ENCODE results near the gene EGF.

The EGF gene

DNA sequence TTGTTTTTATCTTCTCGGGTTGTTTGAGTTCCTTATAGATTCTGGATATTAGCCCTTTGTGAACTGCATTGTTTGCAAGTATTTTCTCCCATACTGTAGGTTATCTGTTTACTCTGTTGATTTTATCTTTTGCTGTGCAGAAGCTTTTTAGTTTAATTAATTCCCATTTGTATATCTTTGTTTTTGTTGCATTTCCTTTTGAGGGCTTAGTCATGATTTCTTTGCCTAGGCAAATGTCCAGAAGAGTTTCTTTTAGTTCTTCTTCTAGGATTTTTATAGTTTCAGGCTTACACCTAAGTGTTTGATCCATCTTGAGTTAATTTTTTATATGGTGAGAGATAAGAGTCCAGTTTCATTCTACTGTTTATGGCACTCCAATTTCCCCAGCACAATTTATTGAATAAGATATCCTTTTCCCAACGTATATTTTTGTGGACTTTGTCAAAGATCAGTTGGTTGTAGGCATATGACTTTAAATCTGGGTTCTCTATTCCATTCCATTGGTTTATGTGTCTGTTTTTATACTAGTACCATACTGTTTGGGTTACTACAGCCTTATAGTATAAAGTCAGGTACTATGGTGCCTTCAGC, 54.3 kb downstream of the EGF start:
- Histone ChIP-seq H3K27me3 (ENCODE audit: insufficient read depth, insufficient read length) (no peaks in the 10 kb centered on the region), H3K4me3 (ENCODE audit: insufficient read length, low read depth) (no peak overlapping the region), H3K36me3 (ENCODE audit: insufficient read depth, insufficient read length, low read length) (peaks cover 3% of the 10 kb centered on the region), H3K4me1 (ENCODE audit: insufficient read depth, insufficient read length) (no peaks in the 10 kb centered on the region), H3K9ac (ENCODE audit: insufficient read length, low read depth) (no peak overlapping the region), H3K9me3 (ENCODE audit: insufficient read depth, low read length) (no peaks in the 10 kb centered on the region)
- TF ChIP-seq SUZ12 (IDR thresholded peaks at IDR 0.05; ENCODE audit: extremely low read depth, insufficient read depth, insufficient read length) (no peak), ZNF274 (IDR thresholded peaks at IDR 0.05; ENCODE audit: low read depth, low read length) (no peak), YY1 (IDR thresholded peaks at IDR 0.05; ENCODE audit: insufficient read depth, insufficient read length) (no peak)
- no peak for DNase-seq (ENCODE audit: low read depth, low spot score)

DNA sequence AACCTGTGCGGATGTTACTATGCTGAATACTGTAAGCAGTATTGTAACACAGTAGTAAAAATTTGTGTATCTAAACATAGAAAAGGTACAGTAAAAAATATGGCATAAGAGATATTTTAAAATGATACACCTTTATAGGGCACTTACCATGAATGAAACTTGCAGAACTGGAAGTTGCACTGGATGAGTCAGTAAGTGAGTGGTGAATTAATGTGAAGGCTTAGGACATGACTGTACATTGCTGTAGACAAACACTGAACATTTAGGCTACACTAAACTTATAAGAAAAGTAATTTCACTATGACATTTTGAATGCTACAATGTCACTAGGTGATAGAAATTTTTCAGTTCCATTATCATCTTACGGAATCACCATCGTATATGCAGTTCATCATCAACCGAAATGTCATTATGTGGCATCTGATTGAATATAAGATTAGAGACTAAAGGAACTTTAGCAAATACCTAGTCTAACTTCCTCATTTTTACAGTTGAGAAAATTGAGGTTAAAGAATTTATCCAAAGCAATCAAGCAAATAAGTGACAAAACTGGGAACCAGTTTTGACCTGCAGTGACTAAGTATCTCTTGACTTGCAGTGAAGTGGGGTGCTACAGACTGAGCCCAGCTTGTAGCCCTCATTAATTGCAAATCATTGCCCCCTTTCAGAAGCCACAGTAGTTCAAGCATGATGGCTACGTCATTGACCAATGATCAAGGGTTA, 55.3 kb downstream of the EGF start:
- Histone ChIP-seq H3K9me3 (ENCODE audit: insufficient read depth, low read length) (no peaks in the 10 kb centered on the region), H3K4me1 (ENCODE audit: insufficient read depth, insufficient read length) (no peaks in the 10 kb centered on the region), H3K27me3 (ENCODE audit: insufficient read depth, insufficient read length) (no peaks in the 10 kb centered on the region), H3K9ac (ENCODE audit: insufficient read length, low read depth) (no peak overlapping the region), H3K4me3 (ENCODE audit: insufficient read length, low read depth) (no peak overlapping the region), H3K36me3 (ENCODE audit: insufficient read depth, insufficient read length, low read length) (peaks cover 3% of the 10 kb centered on the region)
- DNase-seq (ENCODE audit: low read depth, low spot score): no peak
- TF ChIP-seq YY1 (IDR thresholded peaks at IDR 0.05; ENCODE audit: insufficient read depth, insufficient read length): no peak
- no peak for TF ChIP-seq ZNF274 (IDR thresholded peaks at IDR 0.05; ENCODE audit: low read depth, low read length)
- TF ChIP-seq SUZ12 (IDR thresholded peaks at IDR 0.05; ENCODE audit: extremely low read depth, insufficient read depth, insufficient read length): no peak

DNA sequence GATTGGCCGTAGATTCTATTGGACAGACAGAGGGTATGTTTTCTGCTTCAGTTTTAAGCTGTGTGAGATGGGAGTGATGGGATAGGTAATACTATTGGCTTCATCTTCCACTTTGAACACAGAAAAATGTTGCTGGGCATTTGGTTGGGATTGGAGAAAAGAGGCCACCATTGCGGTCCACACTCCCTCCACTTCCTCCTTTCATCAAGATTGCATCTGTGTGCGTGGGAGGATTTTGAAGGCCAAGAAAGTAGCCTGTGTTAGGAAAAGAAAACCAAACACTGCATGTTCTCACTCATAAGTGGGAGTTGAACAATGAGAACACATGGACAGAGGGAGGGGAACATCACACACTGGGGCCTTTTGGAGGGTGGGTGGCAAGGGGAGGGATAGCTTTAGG, 56.4 kb downstream of the EGF start:
- H3K9me3 ChIP-seq (ENCODE audit: insufficient read depth, low read length): no peaks in the 10 kb centered on the region
- H3K36me3 ChIP-seq (ENCODE audit: insufficient read depth, insufficient read length, low read length): peaks cover 2% of the 10 kb centered on the region
- H3K4me3 ChIP-seq (ENCODE audit: insufficient read length, low read depth): no peak overlapping the region
- no peak for DNase-seq (ENCODE audit: low read depth, low spot score)
- H3K4me1 ChIP-seq (ENCODE audit: insufficient read depth, insufficient read length): no peaks in the 10 kb centered on the region
- no peak overlapping the region for H3K9ac ChIP-seq (ENCODE audit: insufficient read length, low read depth)
- no peaks in the 10 kb centered on the region for H3K27me3 ChIP-seq (ENCODE audit: insufficient read depth, insufficient read length)
- no peak for TF ChIP-seq ZNF274 (IDR thresholded peaks at IDR 0.05; ENCODE audit: low read depth, low read length)
- no peak for TF ChIP-seq SUZ12 (IDR thresholded peaks at IDR 0.05; ENCODE audit: extremely low read depth, insufficient read depth, insufficient read length)
- no peak for TF ChIP-seq YY1 (IDR thresholded peaks at IDR 0.05; ENCODE audit: insufficient read depth, insufficient read length)

DNA sequence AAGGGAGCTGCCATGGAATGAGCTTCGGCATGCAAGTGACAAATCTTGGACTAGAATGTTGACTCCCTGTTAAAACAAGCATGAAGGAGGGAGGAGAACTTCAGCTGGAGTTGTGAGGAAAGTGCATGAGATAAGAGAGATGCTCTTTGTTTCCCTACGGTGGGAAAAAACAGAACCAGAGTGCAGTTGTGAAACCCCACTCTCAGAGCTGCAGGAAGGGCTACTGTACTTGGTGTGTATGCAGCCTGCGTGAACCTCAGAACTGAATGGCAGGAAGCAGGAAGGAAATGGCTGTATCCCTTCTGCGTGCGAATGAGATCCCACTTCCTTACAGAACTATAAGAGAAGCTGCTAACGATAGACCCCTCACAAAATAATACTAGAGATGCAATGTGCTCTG, 57.2 kb downstream of the EGF start:
- H3K27me3 ChIP-seq (ENCODE audit: insufficient read depth, insufficient read length): no peaks in the 10 kb centered on the region
- no peaks in the 10 kb centered on the region for H3K4me1 ChIP-seq (ENCODE audit: insufficient read depth, insufficient read length)
- H3K36me3 ChIP-seq (ENCODE audit: insufficient read depth, insufficient read length, low read length): no peaks in the 10 kb centered on the region
- no peak for TF ChIP-seq SUZ12 (IDR thresholded peaks at IDR 0.05; ENCODE audit: extremely low read depth, insufficient read depth, insufficient read length)
- no peak for TF ChIP-seq ZNF274 (IDR thresholded peaks at IDR 0.05; ENCODE audit: low read depth, low read length)
- no peak for TF ChIP-seq YY1 (IDR thresholded peaks at IDR 0.05; ENCODE audit: insufficient read depth, insufficient read length)
- no peak overlapping the region for H3K9ac ChIP-seq (ENCODE audit: insufficient read length, low read depth)
- DNase-seq (ENCODE audit: low read depth, low spot score): no peak
- H3K4me3 ChIP-seq (ENCODE audit: insufficient read length, low read depth): no peak overlapping the region
- H3K9me3 ChIP-seq (ENCODE audit: insufficient read depth, low read length): no peaks in the 10 kb centered on the region

DNA sequence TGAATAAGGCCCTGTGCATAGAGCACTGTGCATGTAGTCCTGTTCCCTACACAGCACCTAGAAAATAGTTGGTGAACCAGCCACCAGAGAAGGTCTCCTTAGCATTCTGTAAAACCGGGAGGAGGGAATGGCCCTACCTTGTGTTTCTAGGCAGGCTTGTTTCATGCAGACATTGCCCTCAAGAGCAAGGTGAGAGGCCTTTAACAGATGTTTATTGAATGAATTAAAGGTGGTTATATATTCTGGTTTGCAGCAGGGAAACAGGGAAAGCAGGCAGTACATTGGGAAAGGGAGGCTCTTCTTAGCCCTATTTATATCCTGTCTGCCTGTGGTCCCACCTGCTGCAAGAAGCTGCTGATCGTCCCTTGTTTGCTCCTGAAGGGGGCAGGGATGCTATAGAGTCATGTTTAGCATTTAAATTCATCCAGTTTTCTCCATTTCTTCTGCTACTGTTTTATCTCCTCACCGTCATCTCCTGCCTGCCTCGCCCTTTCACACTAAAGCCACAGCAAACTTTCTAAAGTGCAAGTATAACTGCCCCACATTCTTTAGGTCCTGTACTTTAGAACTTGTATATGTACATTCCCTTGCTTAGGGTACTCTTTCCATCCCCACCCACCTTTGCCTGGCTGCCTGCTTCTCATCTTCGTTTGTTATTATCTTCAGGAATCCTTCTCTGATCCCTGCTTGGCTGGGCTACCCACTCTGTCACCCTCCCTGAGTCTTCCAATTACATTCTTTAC, 60.3 kb downstream of the EGF start:
- Histone ChIP-seq H3K9ac (ENCODE audit: insufficient read length, low read depth) (no peak overlapping the region), H3K36me3 (ENCODE audit: insufficient read depth, insufficient read length, low read length) (no peaks in the 10 kb centered on the region), H3K9me3 (ENCODE audit: insufficient read depth, low read length) (no peaks in the 10 kb centered on the region), H3K4me3 (ENCODE audit: insufficient read length, low read depth) (no peak overlapping the region), H3K27me3 (ENCODE audit: insufficient read depth, insufficient read length) (no peaks in the 10 kb centered on the region), H3K4me1 (ENCODE audit: insufficient read depth, insufficient read length) (no peaks in the 10 kb centered on the region)
- no peak for DNase-seq (ENCODE audit: low read depth, low spot score)
- TF ChIP-seq YY1 (IDR thresholded peaks at IDR 0.05; ENCODE audit: insufficient read depth, insufficient read length): no peak
- no peak for TF ChIP-seq SUZ12 (IDR thresholded peaks at IDR 0.05; ENCODE audit: extremely low read depth, insufficient read depth, insufficient read length)
- TF ChIP-seq ZNF274 (IDR thresholded peaks at IDR 0.05; ENCODE audit: low read depth, low read length): no peak

DNA sequence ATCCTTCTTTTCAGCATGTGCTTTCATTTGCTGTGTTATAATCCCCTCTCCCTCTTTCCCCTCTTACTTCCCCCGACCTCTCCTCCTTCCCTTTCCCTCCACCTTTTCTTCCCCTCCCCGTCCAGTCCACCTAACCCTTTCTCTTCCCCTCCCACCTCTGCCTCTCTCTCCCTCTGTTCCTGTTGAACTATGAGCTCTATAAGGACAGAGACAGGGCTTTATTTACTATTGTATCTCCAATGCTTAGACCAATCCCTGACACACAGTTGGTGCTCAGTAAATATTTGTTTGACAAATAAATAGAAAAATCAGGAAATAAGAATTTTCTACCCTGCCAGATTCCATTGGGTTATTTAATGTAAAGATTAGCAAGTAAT, 60.8 kb downstream of the EGF start:
- Histone ChIP-seq H3K27me3 (ENCODE audit: insufficient read depth, insufficient read length) (no peaks in the 10 kb centered on the region), H3K9me3 (ENCODE audit: insufficient read depth, low read length) (no peaks in the 10 kb centered on the region), H3K4me3 (ENCODE audit: insufficient read length, low read depth) (no peak overlapping the region)

DNA sequence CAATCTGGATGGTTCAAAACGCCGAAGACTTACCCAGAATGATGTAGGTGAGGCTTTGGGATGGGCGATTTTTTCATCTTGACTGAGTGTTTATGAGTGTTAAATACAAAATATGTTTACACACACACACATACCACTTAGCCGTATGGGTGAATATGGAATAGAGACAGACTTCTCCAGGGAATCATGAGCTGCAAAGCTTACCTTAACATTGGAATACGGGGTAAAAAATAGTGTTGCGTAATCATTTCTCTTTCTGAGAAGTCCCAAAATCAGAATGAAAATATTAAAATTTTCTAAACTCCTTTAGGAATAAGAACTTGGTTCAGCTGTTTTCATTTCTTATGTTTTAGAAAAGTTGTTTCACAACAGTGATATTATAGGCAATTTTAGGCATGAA, 63.5 kb downstream of the EGF start:
- TF ChIP-seq ZNF274 (IDR thresholded peaks at IDR 0.05; ENCODE audit: low read depth, low read length): no peak
- no peak for TF ChIP-seq YY1 (IDR thresholded peaks at IDR 0.05; ENCODE audit: insufficient read depth, insufficient read length)
- TF ChIP-seq SUZ12 (IDR thresholded peaks at IDR 0.05; ENCODE audit: extremely low read depth, insufficient read depth, insufficient read length): no peak
- Histone ChIP-seq H3K4me3 (ENCODE audit: insufficient read length, low read depth) (no peak overlapping the region), H3K9me3 (ENCODE audit: insufficient read depth, low read length) (no peaks in the 10 kb centered on the region), H3K9ac (ENCODE audit: insufficient read length, low read depth) (no peak overlapping the region), H3K27me3 (ENCODE audit: insufficient read depth, insufficient read length) (no peaks in the 10 kb centered on the region), H3K36me3 (ENCODE audit: insufficient read depth, insufficient read length, low read length) (no peaks in the 10 kb centered on the region), H3K4me1 (ENCODE audit: insufficient read depth, insufficient read length) (peaks cover 2% of the 10 kb centered on the region)
- no peak for DNase-seq (ENCODE audit: low read depth, low spot score)

More for the DNA sequence above, 60.8 kb downstream of the EGF start:
- no peaks in the 10 kb centered on the region for H3K36me3 ChIP-seq (ENCODE audit: insufficient read depth, insufficient read length, low read length)
- no peaks in the 10 kb centered on the region for H3K4me1 ChIP-seq (ENCODE audit: insufficient read depth, insufficient read length)
- no peak overlapping the region for H3K9ac ChIP-seq (ENCODE audit: insufficient read length, low read depth)
- DNase-seq (ENCODE audit: low read depth, low spot score): no peak
- TF ChIP-seq SUZ12 (IDR thresholded peaks at IDR 0.05; ENCODE audit: extremely low read depth, insufficient read depth, insufficient read length) (no peak), ZNF274 (IDR thresholded peaks at IDR 0.05; ENCODE audit: low read depth, low read length) (no peak), YY1 (IDR thresholded peaks at IDR 0.05; ENCODE audit: insufficient read depth, insufficient read length) (no peak)
